Measurements from ENCODE around the gene COBL. TPM values are rescaled to one million over a fixed set of nuclear protein-coding genes. Genes with fewer than 3 reads are reported as not detected.

COBL gene
- total and polyA plus RNA-seq, 9 of the 15 experiments (the other 6 are each of a cell fraction or from before 2014, with no cell fraction given) = 0.01 to 2.4 (median 0.09) TPM; not detected in 3

DNA sequence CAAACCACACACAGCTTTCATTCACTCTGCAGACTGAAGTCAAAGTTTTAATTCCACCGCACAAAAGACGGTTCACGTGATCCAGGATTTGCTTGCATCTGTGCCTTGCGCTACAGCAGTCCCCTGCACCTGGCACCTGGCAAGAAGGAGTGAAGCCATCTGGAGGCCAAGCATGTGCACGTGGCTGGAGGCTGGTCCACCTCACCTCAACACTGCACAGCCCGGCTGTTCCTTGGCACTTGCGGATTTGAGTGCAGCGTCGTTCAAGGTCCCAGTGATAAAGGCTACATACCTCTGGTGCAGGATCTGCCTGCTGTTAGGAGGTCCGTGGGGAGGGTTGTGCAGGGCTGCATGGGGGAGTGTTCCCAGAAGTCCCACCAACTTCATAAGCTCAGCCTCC lies 285.4 kb downstream of the COBL start:
- H3K9me3 ChIP-seq (replicated peaks; ENCODE audit: control insufficient read depth, insufficient read depth, low read depth, low read length) = no peaks in the 10 kb centered on the region
- peaks cover 3 to 61% of the 10 kb centered on the region in 2 experiments; a peak in 2 of 5 replicates for H3K27me3 ChIP-seq (ENCODE audit: control insufficient read depth in 2 of 2, insufficient read depth in 2 of 2, low read length in 2 of 2)
- H3K9me1 ChIP-seq (ENCODE audit: control insufficient read depth, insufficient read depth, low read length) = no peaks in the 10 kb centered on the region
- in situ Hi-C loops (cut with MboI) (no loop called here), intact Hi-C loops (cut with micrococcal nuclease) (no loop called here)
- no peaks in the 10 kb centered on the region for H3K4me1 ChIP-seq (replicated peaks in 1 of 2; ENCODE audit: control insufficient read depth in 2 of 2, insufficient read depth in 2 of 2, low read length in 2 of 2)
- no TSS peak for BruUV-seq (replicated peaks)
- H3K27ac ChIP-seq (ENCODE audit: extremely low read depth, low read depth, low read length) = no peak overlapping the region
- ChIA-PET POLR2A (no interaction called here), CTCF (ENCODE audit: low intra/inter-chr PET ratio) (no interaction called here)
- WGBS (ENCODE audit: insufficient coverage, low coverage, missing lambda C conversion rate) = 4% methylated on average over 10 of the region's 10 CpGs
- no peaks in the 10 kb centered on the region for H3K36me3 ChIP-seq (ENCODE audit: control insufficient read depth, insufficient read depth, low read length)
- DNase-seq (ENCODE audit: extremely low read depth in 1 of 4, low spot score in 3 of 4) (no peak), FAIRE-seq (no peak), ATAC-seq (no peak)
- no peak overlapping the region for H3K9ac ChIP-seq (ENCODE audit: insufficient read depth in 1 of 2, low read depth in 2 of 2, low read length in 2 of 2)
- no peaks in the 10 kb centered on the region for H3K79me2 ChIP-seq (ENCODE audit: control insufficient read depth, insufficient read depth, low read length)
- TF ChIP-seq, protein P1, sequence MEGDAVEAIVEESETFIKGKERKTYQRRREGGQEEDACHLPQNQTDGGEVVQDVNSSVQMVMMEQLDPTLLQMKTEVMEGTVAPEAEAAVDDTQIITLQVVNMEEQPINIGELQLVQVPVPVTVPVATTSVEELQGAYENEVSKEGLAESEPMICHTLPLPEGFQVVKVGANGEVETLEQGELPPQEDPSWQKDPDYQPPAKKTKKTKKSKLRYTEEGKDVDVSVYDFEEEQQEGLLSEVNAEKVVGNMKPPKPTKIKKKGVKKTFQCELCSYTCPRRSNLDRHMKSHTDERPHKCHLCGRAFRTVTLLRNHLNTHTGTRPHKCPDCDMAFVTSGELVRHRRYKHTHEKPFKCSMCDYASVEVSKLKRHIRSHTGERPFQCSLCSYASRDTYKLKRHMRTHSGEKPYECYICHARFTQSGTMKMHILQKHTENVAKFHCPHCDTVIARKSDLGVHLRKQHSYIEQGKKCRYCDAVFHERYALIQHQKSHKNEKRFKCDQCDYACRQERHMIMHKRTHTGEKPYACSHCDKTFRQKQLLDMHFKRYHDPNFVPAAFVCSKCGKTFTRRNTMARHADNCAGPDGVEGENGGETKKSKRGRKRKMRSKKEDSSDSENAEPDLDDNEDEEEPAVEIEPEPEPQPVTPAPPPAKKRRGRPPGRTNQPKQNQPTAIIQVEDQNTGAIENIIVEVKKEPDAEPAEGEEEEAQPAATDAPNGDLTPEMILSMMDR (IDR thresholded peaks at IDR 0.05 in 2 of 3, conservative IDR thresholded peaks at IDR 0.05 in 1 of 3; ENCODE audit: insufficient read depth in 2 of 3, low read depth in 1 of 3, low read length in 3 of 3) = no peak
- TF ChIP-seq CCAR2 (IDR thresholded peaks at IDR 0.05; ENCODE audit: low read depth, low read length) (no peak), KLF6 (CRISPR knock-in tag; IDR thresholded peaks at IDR 0.05; ENCODE audit: borderline replicate concordance) (no peak), KLF16 (IDR thresholded peaks at IDR 0.05) (no peak), NFE2L1 (tag; IDR thresholded peaks at IDR 0.05; ENCODE audit: borderline replicate concordance, low read depth) (no peak), HDAC3 (IDR thresholded peaks at IDR 0.05; ENCODE audit: borderline replicate concordance, partially characterized antibody) (no peak), ZNF324 (CRISPR knock-in tag; IDR thresholded peaks at IDR 0.05) (no peak), NFIC (IDR thresholded peaks at IDR 0.05) (no peak)
- TF ChIP-seq, protein P2, sequence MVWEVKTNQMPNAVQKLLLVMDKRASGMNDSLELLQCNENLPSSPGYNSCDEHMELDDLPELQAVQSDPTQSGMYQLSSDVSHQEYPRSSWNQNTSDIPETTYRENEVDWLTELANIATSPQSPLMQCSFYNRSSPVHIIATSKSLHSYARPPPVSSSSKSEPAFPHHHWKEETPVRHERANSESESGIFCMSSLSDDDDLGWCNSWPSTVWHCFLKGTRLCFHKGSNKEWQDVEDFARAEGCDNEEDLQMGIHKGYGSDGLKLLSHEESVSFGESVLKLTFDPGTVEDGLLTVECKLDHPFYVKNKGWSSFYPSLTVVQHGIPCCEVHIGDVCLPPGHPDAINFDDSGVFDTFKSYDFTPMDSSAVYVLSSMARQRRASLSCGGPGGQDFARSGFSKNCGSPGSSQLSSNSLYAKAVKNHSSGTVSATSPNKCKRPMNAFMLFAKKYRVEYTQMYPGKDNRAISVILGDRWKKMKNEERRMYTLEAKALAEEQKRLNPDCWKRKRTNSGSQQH (CRISPR knock-in tag; IDR thresholded peaks at IDR 0.05) = no peak
- H2AFZ ChIP-seq (ENCODE audit: low read depth, low read length) = no peak overlapping the region
- H3K4me3 ChIP-seq = no peak overlapping the region
- H4K20me1 ChIP-seq (replicated peaks; ENCODE audit: control insufficient read depth, insufficient read depth, low read length) = no peaks in the 10 kb centered on the region
- no peak overlapping the region for H3K4me2 ChIP-seq (ENCODE audit: insufficient read depth, low read length)
